Hematopoietic multipotent progenitor cell treated with erythropoietin and hydrocortisone succinate and interleukin-3 and kit ligand, for 4 days (in vitro differentiated cells): Measurements from ENCODE around the gene CCDC146.
"Not testable (repeated sequence)": the region's sequence is repeated elsewhere in the genome, so short reads cannot be mapped to it uniquely, and the experiment has no call there.

Experiments
- DNase-seq: peaks from one replicate; pipeline ENCODE4 v3.0.0-alpha.2; 2015

Gene CCDC146

DNA sequence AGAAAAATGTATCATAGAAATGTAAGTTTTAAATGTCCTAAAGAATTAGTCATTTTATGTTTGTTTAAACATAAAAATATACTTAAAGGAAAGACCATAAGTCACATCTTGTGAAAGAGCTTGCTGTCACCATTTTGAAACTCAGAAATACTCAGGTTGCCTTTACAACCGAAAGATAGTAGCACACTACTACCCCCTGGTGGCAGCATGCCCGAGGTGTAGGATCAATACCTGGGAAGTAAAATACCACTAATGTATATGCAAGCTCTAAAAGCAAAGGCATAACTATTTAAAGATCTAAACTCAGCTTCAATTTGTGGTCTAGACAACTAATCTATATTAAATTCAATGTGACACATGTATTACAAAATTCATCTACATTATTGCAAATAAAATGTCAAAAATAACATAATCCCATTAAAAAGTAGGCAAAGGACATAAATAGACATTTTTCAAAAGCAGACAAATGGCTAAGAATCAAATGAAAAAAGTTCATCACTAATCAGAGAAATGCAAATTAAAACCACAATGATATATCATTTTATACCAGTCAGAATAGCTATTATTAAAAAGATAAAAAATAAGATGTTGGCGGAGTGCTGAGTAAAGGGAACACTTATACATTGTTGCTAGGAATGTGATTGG is 124.9 kb downstream of the CCDC146 start:
- DNase-seq: peak; percentile 91

DNA sequence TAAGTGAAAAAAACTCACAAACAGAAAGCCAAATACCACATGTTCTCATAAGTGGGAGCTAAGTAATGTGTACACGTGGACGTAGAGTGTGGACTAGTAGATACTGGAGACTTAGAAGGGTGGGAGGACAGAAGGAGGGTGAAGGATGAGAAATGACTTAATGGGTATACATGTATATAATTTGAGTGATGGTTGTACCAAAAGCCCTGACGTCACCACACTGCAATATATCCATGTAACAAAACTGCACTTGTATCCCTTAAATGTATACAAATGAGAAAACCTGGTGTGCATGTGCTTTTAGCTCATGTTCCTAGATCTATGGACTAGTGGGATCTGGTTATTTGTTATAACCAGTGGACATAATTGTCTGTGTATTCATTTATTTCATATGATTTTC is 125.7 kb downstream of the CCDC146 start:
- no peak for DNase-seq

DNA sequence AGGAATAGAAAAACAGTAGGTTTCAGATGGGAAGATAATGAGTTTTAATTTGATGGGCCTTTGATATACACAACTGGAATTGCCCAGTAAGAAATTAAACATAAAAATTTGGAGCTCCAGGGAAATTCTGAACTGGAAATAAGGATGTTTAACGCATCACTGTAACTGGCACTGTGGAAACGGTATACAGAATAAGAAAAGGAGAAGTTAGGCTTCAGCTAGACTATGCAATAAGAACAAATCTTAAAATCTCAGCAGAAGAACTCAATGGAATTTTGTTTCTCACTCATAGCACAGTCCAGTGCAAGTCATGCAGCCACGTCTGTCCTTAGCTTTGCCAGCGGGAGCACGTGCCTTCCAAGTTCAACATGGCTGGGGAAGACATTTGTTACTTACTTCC is 130.1 kb downstream of the CCDC146 start:
- no peak for DNase-seq

DNA sequence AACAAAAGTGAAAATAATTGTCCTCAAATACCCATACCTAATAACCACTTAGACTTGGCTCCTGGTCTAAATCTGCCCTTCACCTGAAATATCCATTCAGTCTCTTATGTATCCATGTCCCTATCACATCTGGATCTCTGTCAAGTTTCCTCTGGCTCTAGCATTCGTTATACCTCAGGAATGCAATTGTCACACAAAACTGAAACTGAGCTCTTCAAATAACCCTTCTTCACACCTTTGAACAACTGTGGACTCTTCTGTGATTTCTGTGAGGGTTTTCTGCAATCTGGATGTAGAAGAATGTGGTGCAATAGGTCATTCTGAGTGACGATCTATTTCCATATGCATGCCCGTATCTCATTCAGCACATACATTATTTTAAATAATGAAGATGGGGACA is 130.7 kb downstream of the CCDC146 start:
- no peak for DNase-seq

DNA sequence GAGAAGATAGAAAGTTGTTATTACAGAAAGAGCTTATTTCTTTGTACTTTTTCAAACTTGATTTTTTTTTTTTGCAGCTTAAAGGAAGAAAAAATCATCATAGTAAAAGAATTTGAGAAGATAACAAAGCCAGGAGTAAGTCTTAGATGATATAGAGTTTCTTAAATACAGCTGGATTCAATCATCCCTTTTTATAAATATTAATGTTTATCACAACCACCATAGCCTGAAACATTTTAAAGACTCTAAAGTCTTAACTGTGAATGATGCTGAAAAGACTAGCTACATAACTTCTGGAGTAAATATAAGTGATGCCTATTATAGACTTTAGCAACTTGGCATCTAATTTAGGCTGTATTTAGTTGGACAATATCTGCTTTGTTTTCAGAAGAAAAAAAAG is 132.0 kb downstream of the CCDC146 start:
- DNase-seq: no peak

DNA sequence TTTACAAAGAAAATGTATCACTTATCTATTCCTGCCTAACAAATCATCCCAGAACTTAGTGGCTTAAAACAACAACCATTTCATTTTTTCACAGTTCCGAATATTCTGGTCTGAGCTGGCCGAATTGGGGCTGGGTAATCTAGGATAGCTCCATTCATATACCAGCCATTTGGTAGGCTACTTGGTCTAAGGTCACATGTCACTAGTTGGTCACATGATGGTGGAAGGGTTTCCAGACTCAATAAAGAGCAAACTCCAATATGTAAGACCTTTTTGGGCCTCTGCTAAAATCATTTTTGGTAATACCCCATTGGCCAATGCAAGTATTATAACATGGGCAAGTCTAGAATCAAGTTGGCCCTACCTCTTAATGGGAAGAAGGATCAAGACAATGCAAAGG is 132.5 kb downstream of the CCDC146 start:
- DNase-seq: no peak

DNA sequence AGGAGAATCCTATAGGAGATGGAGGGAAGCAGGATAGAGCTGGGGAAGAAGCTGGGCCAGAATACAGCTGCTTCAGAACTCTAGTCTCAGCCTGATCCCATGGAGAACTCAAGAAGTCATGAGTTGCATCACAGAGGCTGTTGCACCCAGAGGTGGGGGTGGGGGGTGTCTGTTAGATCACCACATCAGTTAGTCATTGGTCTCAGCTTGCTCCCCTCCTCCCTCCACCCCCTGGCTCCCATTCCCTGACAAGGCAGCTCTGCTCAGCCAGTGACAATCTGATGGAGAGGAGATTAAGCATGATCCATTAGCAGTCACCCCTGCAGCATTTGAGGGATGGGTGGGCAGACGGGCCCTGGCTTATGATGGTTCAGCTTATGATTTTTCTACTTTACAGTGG is 135.6 kb downstream of the CCDC146 start:
- DNase-seq: peak; percentile 20

DNA sequence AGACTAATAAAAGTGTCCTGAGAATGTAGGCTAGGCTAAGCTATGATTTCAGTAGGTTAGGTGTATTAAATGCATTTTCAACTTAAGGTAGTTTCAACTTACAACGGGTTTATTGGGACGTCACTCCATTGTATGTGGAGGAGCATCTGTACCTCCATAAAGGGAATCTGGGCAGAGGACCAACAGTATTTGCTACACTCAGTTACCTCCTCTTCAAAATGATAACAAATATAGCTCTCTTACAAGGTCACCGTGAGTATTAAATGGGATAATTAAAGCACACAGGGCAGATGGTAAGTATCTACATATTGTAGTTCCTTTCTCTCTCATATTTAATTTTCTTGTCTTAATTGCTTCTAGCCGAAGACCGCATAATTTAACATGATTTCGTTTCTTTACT is 136.2 kb downstream of the CCDC146 start:
- no peak for DNase-seq

DNA sequence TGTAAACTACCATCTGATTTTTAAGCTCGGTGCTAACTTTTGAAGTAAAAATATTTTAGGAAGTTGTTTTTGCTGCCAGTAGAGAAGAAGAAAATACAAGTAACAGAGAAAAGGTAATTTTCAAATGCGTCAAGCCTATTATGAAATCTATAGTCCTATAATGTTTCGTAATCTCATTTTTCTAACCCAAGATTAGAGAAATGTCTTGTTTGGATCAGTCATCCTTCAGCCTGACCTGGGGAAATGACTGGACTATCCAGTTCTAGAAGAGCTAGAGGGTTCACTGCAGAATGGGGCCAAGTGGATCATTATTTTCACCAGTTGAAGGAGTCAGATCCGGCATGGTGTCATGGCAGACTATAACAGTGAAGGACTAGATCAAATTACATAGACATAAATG is 139.9 kb downstream of the CCDC146 start:
- no peak for DNase-seq

DNA sequence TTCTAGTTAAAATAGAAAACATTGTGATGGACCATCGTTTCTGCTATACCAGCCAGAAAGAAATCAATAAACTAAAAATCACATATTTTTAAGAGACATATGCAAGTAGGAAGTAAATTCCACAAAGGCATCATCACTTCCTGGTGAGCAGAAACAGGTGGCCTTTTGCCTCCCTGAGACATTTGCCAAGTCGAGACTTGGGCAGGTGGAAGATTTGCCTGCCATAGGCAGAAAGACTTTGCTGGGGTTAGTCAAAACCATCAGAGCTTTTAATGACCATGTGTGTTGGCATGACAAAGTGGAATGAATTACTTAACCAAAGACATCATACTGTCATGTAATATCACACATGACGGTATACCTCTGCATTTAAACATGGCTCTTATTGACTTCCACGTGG is 143.3 kb downstream of the CCDC146 start:
- no peak for DNase-seq

DNA sequence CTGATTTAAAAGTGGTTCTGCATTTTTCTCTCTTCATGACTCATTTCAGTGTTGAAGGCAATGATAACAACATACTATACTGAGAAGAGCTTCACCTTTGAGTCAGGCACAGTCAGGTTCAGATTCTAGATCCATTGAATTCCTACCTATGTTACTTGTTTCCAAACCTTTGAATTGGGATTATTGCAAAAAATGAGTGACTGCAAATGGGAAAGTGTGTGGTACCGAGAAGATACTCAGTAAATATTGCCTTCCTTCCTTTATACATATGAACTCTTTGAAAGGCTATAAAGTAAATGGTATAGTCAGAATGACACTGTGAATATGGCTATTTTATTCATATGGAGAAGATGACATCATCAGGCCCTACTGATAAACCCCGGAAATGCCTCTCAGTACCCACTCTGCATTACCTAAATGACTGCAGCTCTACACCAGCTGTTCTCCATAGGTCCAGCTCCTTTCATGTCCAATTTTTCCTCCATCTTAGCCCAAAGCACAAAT is 143.9 kb downstream of the CCDC146 start:
- DNase-seq: no peak

DNA sequence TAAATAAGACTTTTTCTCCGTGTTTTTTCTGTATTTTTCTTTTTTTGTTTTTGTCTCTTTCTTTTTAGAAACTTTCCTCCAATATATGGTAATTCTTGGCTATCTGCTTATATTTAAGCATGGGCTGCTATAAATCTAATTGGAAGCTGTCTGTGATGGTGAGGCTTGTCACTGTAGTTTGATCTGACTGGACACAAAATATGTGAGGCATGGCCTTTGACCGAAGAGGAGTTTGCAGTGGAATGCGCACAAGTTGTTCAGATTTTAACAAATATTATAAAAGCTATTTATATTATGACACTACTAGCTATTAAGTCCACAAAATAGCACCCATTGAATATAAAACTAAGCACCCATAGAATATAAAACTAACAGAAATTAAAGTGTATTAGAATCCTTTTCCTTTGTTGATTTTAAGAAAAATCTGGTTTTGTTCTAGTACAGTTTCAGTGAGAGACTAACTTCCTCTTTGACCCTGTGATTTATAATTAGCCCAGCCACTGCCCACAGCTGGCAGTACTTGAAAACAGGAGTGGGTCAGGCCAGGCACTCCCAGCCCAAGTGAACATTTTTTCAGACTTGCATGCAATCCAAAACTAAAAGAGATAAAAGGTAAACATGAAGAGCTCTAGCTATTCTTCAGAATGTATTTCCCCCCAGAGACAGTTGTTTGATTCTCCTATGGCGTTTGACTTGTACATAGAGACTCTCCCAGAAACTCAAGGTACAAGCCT is 147.1 kb downstream of the CCDC146 start:
- peak; percentile 16 for DNase-seq

DNA sequence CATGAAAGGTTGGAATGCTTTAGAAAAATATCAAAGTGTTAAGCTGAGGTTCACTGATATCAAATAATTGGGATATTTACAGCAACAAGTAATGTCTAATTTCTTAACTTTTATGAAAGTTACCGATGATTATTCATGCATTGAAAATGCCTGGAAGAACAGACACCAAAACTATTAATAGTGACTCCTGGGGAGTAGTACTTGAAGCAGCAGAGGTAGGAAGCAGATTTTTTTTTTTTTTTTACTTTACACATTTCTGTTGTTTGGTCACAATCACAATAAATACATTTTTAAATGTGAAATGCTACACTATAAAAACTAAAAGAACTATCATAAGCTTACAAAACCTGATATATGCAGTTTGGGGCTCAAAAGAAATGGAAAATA is 147.7 kb downstream of the CCDC146 start:
- DNase-seq: no peak

DNA sequence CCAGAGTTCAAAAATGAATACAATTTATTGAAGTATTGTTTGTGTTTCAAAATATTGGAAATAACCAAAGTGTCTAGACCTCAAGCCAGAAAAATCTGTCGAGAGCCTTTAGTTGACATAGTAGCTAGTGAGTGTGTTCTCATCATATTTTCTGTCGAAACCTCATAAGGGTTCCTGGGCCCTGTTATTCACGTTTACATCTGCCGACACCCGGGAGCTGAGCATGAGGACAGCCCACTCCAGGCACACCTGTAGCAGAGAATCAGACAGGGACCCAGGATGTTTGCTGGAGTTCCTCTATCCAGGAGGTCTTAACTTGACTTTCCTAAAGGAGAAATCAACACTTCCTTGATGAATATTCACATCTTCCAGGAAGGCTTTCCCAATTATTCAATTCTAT is 149.4 kb downstream of the CCDC146 start:
- no peak for DNase-seq

DNA sequence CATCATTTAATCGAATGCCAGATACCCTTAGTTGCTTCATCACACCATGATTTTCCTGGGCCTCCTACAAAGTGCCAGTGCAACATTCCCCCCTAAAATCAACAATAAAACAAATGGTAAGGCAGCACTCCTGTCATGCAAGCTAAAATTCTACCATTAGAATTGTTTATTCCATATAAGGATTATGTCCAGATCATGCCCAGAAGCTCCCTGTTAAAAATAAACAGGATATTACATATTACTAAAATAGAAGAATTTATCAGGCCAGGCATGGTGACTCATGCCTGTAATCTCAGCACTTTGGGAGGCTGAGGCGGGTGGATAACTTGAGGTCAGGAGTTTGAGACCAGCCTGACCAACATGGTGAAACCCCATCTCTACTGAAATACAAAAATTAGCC is 153.2 kb downstream of the CCDC146 start:
- not testable (repeated sequence) for DNase-seq

DNA sequence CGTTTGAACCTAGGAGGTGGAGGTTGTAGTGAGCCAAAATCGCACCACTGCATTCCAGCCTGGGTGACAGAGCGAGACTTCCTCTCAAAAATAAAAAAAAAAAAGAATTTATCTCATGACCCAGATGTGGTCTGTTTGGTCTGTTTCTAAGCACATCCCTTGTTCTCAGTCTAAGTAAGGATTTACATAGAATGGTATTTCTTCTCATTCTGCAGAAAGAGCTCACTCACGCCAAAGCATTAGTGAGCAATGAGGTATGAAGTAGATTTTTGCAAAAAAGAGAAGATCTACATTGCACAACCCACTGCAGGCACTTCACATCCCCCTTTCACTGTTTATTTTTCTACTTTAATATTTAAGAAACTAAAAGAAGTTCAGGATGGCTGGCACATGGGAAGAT is 153.7 kb downstream of the CCDC146 start:
- DNase-seq: no peak

DNA sequence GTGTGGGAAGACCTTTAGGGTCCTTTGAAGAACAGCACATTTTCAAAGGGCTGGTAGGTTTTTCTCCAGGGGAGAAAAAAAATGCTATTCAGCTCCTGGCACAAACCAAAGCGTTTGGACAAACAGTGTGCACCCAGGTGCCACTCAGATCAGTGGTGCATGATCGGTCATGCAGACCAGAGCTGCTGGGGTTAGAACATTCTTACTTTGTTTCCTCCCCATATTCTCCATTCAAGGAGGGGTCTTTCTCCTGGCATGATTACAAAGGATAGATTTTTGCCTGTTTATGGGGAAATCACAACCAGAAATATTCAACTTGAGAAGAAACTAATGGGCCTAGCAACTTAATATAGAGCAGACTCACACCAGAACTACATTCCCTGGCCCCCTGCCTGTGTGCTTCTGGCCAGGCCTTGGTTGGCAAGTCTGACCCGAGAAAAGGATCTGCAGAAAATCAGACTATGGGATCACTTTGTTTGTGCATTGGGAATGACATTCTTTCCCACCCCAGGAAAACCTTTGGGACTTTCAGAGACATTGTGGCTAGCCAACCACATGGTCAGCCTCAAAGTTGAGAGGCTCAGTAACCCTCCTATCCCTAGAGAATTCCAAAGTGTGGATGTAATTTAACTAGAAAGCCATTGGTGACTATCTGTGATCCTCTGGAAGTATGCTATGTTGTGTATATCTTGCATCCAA is 159.5 kb downstream of the CCDC146 start:
- DNase-seq: no peak

DNA sequence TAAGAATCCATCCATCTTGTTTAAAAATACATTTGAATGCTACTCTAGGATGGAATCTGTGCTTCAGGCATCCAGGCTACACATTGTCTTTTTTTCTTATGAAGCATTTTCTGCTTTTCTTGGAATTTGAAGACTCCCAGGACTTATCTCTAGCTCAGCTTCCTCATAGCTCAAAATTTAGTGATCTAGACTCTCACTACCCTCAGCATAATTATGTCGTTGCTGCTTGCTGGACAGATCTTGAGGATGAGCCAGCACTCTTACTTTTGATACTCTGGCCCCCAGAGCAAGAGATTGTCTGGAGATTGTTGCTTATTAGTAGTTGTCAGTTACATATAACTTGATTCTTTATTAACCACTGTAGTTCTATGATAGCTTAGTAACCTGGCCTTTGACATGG is 160.5 kb downstream of the CCDC146 start:
- DNase-seq: peak; percentile 28

DNA sequence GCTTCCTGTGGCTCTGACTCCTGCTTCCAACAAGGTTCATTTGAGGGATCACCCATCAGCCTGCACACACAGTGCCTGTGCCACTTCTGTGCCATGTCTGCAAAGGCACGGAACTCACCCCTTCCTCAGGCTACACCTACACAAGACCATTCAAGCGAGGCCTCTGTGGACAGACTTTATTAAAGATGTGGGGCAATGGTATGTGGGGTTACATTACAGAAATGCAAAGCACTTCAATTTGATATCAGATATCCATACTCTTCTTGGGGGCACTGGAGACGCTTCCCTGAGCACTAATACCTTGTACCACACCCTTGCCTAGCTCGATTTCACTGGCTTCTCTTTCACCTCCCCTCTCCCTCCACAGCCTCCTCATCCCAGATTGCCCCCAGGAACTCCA is 161.6 kb downstream of the CCDC146 start:
- no peak for DNase-seq

DNA sequence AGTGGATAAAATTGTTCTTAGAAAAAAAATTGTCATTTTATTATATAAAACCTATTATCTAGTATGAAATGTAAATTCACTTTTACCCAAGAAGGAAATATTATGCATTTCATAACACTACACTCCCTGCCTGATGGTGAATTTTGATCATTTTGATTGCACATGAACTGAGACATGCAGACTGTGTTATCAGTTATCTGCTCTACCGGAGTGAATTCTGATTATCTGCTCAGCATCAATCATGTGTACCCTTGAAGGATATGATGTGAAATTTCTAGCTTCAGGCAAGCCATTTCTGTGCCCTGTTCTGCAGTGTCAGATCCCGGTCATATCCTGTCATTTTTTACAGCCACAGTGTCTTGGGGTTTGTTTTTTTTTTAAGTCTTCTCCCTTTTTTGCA is 162.2 kb downstream of the CCDC146 start:
- DNase-seq: peak; percentile 28

DNA sequence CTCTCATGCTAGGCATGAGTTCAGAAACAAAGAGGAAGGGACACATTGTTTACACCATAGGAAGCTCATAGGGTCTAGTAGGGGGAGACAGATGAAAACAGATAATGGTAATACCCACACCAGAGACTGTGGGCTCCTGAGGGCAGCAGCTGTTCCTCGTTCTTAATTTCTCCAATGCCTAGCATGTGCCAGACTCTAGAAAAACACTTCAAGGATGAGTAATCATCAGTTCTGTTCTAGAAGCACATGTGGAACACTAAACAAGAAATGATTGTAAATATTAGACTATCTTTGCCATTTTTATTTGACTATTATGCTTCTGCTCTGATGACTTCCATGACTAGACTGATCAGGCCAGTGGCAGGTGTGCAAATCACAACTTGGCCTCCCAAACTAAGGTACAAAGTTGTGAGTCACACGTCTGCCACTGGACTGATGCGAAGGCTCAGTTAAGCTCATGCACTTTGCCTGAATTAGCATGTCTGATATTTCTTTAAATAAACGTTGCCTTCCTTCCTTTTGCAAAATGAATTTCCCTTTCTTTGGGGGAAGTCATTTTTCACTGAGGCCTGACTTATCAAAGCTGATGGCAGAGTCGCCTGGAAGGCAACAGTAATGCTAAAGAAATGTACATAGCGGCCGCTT is 166.4 kb downstream of the CCDC146 start:
- no peak for DNase-seq

DNA sequence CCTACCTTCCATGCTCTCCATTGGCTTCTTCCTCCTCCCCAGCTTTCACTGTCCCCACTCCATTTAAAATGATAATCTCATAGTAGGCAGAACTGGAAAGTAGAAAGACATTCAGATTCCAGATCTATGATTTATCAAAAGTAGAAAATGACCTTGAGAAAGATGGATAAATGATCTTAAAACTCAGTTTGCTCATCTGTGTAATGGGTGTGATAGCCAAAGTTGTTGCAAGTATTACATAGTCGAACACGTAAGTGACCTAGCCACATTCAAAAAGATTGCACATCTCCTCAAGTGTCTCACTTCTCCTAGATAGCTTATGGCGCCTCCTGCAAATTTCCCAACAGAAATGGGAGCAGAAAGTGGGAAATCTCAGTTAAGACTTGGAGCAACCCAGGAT is 167.0 kb downstream of the CCDC146 start:
- no peak for DNase-seq

DNA sequence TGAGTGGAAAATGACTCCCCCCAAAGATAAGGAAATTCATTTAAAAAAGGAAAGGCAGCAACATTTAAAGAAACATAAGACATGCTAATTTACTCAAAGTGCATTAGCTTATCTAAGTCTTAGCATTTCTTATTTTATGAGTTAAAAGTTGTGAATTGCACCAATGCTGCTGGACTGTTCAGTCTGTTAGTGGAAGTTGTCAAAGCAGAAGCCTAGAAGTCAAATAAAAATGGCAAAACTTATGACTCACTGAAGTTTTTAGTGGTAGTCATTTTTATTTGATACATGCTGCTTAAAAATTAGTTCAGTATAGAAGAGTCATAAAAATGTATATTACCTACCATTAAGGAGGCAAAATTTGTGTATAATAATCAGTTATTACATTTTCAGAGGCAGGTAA is 168.0 kb downstream of the CCDC146 start:
- DNase-seq: no peak

DNA sequence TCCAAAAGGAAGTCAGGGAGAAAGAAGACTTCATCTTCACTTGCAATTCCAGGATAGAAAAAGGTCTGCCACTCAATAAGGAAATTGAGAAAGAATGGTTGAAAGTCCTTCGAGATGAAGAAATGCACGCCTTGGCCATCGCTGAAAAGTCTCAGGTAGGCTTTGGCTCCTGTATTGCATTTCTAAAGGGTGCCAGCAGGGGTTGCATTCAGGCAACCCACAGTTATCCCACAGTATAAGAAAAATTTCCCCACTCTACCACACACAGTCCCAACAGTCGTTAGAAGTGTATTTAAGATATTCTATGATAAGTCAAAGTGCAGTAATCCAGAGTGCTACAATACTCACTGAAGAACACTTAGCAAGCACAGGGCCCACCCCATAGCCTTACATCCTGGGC is 170.6 kb downstream of the CCDC146 start:
- no peak for DNase-seq
